ENCODE data around the gene RHOB.

Gene RHOB

DNA sequence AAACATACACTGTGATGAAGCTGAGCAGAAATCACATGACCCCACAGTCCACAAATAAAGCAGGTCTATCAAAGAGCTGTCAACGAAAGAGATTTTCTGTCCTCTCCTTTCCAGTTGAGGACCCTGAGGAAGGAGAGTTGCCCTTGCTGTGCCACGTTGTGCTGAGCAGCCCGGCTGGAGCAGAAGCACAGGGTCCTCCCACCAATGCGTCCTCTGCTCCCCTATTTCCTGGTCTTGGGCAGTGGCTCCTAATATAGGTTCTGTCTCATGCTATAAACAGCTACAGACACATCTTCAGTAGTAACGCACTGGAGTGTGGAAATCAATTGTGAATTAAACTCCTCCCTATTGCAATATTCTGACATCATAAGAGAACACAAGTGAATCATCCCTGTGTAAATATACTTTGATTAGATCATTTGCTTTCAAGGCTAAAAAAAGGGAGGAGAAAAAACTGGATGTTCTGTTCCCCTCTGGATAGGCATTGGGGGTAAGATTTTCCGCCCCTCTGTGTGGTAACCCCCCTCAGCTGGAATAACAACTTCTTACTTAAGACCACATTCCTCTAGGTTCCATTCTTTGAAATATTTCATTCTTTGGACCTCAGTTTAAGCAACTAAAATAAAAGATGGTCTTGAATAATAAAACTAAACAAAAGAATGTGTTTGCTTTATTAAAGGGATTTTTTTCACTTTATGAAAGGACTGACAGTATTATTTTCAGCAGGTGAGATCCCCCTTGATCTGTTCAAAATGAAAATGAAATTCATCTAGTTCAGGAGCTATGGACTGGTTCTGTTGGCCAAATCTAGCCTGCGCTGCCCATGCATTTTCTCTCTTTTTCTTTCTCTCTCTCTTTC is 8.3 kb upstream of the RHOB start:
- DNase-seq (ENCODE audit: low spot score), result no peak

DNA sequence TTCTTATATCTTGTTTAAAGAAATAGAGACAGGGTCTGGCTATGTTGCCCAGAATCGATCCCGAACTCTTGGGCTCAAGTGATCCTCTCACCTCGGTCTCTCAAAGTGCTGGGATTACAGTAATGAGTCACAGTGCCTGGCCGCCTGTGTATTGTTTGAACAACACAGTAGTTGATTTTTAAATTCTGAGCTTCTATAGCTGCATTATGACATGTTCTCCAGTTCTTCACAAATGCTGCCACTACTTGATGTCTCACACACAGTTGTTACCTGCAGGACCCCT is 7.7 kb upstream of the RHOB start:
- DNase-seq (ENCODE audit: low spot score), result no peak

DNA sequence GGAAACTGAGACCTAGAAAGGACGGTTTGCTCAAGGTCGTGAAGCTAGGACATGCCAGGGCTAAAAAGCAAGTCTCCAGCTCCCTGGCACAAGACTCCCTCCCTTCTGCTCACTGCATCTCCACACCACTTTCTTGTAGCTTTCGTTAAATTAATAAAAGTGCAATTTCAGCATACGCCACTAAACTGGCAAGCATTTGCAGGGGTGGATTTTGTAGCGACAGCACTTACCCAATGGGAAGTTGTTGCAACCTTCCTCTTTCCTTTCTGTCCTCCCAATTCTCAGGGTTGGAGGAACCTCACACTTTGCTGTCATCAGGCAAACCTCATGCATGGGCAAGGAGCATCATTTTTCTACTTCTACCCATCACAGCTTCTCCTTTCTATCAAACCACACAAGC is 7.4 kb upstream of the RHOB start:
- DNase-seq (ENCODE audit: low spot score), result no peak

DNA sequence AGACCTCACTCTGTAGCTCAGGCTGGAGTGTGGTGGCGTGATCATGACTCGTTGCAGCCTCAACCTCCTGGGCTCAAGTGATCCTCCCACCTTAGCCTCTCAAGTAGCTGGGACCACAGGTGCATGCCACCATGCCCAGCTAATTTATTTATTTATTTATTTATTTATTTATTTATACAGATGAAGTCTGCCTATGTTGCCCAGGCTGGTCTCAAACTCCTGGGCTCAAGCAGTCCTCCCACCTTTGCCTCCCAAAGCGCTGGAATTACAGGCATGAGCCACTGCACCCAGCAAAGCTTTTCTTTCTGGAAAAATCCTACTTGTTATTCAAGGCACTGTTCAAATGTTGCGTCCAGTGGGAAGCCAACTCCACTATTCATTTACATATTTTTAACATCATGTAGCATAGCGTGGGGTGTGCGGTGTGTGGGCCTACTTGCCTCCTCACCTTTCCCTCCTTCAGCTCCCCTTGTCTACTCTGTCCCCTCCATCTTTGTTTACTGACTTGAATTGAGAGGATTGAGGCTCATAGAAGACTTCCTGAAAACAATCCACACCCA is 6.8 kb upstream of the RHOB start:
- no peak for DNase-seq (ENCODE audit: low spot score)

DNA sequence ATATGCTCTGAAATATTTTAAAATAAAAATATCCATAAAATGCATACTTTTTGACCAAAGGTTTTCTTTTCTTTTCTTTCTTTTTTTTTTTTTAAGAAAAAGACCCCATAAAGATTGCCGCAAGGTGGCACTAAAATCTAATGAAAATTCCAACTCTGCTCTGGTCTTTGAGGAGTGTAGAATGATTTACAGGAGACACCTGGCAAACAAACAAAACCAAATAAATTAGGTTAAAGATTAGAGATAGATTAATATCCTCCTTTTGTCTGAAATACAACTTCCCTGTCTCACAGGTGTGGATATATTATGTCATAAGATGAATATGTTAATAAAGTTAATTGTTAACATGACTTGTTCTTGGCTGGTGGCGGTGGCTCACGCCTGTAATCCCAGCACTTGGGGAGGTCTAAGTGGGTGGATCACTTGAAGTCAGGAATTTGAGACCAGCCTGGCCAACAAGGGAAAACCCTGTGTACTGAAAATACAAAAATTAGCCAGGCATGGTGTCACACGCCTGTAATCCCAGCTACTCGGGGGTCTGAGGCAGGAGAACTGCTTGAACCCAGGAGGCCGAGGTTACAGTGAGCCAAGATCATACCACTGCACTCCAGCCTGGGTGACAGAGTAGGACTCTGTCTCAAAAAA is 3.5 kb upstream of the RHOB start:
- DNase-seq (ENCODE audit: low spot score), result peak; percentile 37

DNA sequence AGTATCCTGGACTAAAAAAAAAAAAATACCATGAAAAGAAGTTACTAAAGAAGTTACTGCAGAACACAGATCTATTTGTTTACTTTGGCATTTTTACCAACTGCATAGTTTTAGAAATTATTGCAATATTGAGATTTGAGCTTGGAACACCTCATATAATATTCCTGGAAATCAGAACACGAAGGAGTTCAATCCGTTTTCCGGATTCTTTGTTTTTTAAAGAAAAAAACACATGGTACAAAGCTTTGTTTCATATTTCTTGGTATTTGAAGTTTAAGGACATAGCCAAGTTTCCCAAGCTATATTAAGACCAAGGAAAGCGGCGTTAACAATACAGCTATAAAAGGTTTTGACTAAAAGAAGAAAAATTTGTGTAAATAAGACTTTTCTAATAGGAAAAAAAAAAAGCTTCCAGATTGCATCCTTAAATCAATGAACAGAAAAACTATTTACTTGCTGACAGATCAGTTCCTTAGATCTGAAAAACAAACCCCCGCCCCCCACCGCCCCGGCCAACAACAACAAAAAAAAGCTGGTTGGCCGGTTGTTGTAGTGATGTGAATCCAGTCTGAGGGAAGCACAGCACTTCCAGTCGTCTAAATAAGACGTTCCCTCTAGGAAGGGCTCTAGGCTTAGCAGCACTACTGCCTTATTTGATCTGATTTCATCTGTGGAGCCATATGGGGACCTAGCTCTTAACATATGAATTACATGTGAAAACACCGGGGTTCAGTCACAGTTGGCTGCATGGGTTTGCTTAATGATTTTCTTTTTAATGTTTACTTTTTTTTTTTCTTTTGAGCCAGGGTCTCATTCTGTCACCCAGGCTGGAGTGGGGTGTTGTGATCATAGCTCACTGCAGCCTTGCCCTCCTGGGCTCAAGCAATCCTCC is 2.5 kb upstream of the RHOB start:
- DNase-seq (ENCODE audit: low spot score), result no peak

DNA sequence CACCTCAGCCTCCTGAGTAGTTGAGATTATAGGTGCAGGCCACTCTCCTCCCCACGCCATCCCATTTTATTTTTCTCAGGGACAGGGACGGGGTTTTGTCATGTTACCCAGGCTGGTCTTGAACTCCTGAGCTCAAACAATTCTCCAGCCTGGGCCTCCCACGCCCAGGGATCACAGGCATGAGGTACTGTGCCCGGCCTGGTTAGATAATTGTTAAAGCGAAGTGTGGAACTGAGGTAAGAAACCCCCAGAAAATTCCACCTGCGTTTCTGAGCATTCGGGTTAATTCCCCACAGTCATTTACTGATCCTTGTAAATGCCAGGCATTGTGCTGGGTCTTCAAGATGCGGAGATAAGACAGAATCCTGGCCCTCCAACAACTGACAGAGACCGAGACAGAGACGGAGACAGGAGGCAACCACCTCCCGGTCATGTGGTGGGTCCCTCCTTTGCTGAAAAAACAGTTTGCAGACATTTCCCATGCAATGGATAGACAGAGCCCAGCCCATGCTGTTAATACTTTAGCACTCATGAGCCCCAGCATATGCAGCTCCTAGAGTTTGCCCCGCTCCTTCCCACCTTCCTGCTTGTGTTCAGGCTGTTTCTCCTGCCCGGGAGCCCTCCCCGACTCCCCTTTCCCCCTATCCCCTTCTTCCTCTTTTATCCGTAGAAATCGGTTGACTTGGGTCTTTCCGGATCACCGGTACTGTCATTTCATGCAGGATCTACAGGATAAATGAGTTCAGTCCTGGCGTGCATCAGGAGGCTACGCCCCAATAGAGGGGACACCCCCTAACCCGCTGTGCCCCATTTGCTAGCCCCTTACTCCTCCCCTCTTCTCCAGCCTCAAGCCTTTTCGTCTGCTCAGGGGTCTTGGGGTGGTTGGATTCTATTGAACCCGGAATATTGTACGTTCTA is 1.6 kb upstream of the RHOB start:
- no peak for DNase-seq (ENCODE audit: low spot score)

DNA sequence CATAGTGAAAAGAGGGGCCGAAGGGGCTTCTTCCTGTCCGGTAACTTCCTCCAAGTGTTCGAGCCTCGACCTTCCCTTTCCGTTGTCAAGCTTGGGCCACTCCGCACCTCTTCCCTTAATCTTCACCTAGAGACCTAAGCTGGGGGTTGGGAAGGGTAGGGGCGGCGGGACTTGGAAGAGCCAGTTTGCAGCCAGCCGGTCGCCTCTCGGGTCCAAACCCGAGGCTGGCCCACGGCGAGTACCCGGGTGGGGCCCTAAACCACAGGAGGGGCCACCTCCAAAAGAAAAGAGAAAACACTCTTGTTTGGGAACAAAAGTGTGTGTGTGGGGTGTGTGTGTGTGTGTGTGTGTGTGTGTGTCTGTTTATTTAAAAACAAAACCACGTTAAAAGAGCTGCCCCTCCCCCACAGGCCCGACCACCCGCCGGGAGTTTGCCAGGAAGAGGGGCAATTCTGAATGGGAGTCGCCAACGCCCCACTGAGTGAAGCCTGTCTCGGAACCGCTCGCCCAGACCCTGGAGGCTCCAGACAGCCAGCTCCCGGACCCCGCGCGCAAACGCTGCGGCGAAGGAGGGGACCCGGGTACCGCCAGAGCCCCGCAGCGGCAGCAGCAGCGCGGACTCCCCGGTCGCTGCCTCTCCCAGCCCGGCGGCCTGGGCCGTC is 488 bp upstream of the RHOB start:
- no peak for DNase-seq (ENCODE audit: low spot score)

DNA sequence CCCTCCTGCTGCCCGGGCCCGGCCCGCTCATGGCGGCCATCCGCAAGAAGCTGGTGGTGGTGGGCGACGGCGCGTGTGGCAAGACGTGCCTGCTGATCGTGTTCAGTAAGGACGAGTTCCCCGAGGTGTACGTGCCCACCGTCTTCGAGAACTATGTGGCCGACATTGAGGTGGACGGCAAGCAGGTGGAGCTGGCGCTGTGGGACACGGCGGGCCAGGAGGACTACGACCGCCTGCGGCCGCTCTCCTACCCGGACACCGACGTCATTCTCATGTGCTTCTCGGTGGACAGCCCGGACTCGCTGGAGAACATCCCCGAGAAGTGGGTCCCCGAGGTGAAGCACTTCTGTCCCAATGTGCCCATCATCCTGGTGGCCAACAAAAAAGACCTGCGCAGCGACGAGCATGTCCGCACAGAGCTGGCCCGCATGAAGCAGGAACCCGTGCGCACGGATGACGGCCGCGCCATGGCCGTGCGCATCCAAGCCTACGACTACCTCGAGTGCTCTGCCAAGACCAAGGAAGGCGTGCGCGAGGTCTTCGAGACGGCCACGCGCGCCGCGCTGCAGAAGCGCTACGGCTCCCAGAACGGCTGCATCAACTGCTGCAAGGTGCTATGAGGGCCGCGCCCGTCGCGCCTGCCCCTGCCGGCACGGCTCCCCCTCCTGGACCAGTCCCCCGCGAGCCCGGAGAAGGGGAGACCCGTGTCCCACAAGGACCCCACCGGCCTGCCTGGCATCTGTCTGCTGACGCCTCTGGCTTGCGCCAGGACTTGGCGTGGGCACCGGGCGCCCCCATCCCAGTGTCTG is 767 bp downstream of the RHOB start:
- no peak for DNase-seq (ENCODE audit: low spot score)

DNA sequence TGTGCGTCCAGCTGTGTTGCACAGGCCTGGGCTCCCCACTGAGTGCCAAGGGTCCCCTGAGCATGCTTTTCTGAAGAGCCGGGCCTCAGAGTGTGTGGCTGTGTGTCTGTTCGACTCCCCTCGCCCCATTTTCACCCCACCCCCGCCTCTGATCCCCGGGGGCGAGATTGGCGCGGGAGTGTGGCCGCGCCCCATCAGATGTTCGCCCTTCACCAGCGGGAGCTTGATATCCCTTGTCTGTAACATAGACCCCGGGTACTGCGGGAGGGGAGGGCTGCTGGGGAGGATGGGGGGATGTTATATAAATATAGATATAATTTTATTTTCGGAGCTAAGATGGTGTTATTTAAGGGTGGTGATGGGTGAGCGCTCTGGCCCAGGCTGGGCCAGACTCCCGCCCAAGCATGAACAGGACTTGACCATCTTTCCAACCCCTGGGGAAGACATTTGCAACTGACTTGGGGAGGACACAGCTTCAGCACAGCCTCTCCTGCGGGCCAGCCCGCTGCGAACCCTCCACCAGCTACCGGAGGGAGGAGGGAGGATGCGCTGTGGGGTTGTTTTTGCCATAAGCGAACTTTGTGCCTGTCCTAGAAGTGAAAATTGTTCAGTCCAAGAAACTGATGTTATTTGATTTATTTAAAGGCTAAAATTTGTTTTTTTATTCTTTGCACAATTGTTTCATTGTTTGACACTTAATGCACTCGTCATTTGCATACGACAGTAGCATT is 1.5 kb downstream of the RHOB start:
- DNase-seq (ENCODE audit: low spot score), result no peak

DNA sequence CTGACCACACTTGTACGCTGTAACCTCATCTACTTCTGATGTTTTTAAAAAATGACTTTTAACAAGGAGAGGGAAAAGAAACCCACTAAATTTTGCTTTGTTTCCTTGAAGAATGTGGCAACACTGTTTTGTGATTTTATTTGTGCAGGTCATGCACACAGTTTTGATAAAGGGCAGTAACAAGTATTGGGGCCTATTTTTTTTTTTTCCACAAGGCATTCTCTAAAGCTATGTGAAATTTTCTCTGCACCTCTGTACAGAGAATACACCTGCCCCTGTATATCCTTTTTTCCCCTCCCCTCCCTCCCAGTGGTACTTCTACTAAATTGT is 2.1 kb downstream of the RHOB start:
- no peak for DNase-seq (ENCODE audit: low spot score)

DNA sequence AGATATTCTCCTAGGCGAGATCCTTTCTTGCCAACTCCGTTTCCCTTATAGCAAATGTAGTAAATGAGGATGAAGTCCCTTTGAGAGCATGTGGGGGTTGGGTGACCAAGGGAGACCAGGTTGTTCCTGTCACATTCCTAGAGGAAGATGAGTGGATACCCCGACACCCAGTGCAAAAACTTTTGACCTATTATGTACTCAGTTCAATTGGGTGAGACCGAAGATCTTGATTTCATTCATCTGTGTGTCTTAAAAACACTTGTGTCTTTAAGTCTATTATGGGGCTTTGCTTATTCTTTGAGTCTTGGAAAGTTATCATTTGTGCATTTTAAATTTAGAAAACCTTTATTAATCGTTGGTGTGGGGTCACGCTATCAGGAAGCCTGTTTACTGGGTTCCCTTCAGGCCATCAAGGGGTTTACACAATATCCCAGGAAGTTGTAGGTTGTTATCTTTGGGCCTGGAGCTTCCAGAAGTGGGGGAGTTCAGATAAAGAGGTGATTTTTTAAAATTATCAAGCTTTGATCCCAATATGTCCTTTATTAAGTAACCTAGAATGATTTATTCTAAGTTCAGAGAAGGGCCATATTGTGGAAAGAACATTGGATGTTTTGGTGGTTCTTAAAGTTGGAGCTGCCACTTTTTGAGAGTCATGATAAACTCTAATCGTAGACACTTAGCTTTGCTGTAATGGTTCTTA is 2.8 kb downstream of the RHOB start:
- no peak for DNase-seq (ENCODE audit: low spot score)

DNA sequence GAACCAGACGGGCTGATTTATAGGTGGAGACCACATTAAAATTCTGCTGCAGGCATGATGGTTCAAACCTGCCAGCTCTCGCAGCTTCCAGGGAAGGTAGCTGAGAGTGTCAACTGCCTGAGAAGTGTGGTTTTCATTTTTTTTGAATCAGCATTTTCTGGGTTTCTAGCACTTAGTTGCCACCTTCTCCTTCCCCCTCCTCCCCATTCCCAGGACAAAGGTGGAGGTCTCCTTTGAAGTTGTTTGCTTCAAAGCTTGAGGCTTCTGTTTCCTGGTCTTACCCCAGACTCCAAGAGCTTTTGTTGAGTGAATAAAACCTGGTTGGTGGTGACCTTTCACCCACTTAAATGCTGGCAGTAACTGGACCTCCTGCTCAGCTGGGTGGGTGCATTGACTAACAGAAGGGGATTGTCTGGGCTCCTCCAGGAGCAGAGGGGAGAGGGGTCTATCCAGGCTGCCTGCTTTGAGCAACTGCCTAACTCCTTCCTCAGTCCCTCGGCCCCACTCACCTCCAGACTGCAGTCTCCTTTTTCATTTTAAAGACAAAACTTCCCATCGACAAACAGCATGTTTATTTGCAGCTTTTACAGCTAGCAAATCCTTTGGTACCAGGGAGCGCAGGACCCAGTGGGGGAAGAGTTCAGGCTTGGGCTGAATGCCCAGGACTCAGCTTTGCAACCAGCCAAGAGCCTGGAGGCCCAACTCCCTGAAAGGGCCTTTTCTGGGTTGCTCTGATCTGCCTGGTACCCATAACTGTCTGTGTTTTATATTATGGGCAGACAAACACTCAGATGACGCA is 3.5 kb downstream of the RHOB start:
- DNase-seq (ENCODE audit: low spot score), result no peak

DNA sequence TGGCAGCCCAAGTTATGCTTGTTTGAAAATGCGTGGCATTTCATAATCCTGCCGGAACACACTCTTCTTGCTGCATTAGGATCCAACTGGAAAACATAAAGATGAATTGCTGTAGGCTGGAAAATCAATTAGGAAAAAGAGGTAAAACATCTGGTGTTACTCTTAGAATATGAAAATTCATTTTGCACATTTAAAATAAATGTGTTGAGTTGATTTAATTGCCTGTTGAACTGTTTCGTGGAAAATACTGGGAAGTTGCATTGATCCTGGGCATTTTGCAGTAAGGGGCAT is 4.1 kb downstream of the RHOB start:
- no peak for DNase-seq (ENCODE audit: low spot score)

DNA sequence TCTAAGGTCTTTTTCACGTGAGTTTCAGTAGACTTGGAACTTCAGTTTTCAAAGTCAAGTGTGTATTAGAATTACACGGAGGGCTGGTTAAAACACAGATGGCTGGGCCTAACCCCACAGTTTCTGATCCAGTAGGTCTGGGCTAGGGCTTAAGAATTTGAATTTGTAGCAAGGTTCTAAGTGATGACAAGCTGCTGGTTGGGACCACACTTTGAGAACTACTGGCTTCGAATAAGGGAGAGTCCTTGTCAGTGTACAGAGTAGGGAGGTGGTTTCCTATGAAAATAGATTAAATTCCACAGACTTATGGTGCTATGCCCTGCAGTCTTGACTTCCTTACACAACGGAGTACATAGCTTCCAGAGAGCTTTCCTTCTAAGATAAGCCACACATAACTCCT is 4.5 kb downstream of the RHOB start:
- DNase-seq (ENCODE audit: low spot score), result no peak

DNA sequence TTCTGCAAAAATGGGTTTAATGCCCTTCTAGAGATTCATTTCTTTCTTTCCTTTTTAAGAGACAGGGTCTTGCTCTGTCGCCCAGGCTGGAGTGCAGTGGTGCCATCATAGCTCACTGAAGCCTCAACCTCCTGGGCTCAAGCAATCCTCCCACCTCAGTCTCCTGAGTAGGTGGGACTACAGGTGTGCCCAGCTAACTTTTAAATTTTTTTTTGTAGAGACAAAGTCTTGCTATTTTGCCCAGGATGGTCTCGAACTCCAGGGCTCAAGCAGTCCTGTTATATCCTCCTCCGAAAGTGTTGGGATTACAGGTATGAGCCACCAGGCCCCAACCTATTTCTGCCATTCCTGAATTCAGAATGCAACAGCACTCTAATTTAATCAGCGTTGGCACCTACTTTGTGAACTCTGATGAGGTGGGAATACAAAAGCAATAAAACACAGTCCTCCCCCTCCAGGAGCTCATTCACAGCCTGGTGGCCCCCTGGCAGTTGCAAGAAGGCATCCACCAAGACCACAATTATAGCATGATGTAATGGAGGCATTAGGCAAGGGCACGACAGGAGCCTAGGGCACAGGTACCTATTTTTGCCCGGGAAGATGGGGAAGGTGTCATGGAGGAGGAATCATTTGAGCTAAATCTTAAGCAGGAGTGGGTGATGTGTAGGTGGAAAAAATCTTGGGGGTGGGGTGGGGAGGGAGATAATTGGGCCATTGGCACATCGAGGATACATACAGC is 5.1 kb downstream of the RHOB start:
- DNase-seq (ENCODE audit: low spot score), result no peak

DNA sequence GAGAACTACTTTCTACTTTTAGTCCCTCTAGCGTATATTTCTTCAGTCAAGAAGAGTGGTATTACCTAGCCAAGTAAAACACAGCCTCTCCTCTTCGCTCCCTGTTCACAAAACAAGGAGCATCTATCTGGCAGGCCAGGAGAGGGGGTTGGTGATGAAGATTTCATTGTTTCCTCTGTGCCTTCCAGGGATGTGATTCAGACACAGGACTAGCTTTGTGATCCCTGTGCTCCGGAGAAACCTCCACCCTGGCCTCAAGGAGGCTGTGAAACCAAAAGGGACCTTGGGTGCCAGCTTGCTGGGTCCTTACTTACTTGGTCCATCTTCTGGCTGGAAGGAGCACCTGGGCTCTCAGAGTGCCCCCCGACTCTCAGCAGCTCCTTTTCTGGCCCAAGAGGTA is 5.7 kb downstream of the RHOB start:
- DNase-seq (ENCODE audit: low spot score), result no peak

DNA sequence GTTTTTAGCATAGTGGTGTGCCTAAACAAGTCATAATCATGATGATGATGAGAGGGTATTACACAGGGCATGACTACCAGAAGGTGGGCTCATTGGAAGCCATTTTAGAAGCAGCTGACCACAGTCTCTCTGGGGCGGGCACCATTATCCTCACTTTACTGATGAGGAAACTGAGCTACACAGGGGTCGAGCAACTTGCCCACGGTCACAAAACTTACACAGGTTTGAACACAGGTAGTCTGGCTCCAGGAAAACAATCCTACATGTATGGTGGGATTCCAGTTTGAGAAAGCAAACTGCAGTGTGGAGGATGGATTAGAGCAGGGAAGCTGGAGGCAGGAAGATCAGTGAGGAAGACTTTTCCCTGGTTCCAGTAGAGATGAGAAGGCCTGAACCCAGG is 6.2 kb downstream of the RHOB start:
- no peak for DNase-seq (ENCODE audit: low spot score)

Data from CD4-positive, alpha-beta T cell treated with Interleukin-15 for 4 hours (primary cell).